Keratinocyte (primary cell): ENCODE data around the gene FSTL1.

Source experiments
- CTCF ChIP-seq, 3 experiments: IDR thresholded peaks in 1 of 3; conservative IDR thresholded peaks in 1 of 3; optimal IDR thresholded peaks in 1 of 3; 2 replicates in 2 of 3; 3 replicates in 1 of 3; pipeline versions ENCODE3 to v1.5.1; 2011; ENCODE audit warnings: low read length in 3 of 3, mild to moderate bottlenecking in 3 of 3, moderate library complexity in 2 of 3, control low read depth in 1 of 3, inconsistent platforms in 1 of 3; ENCODE audit not compliant: insufficient read depth in 2 of 3; ENCODE audit errors: extremely low read depth in 1 of 3
- EZH2 ChIP-seq: IDR thresholded peaks from one replicate; pipeline ENCODE4 v1.6.1; 2012; ENCODE audit warnings: inconsistent platforms, mild to moderate bottlenecking, low read length, moderate library complexity

- no peak for TF ChIP-seq EZH2
- TF ChIP-seq CTCF (optimal IDR thresholded peaks at IDR 0.05 in 1 of 3, IDR thresholded peaks at IDR 0.05 in 1 of 3, conservative IDR thresholded peaks at IDR 0.05 in 1 of 3; ENCODE audit: extremely low read depth in 1 of 3, insufficient read depth in 2 of 3, low read length in 3 of 3), result no peak
Measured at GRCh38 chr3:120364101-120364500, 86.7 kb downstream of the FSTL1 start.
